Vagina (tissue), 2 donors: ENCODE measurements around the gene APP.

Experiments
- CTCF ChIP-seq, 3 experiments: fragments of 450-650 bp in 2 of 3; fragments of 200-600 bp in 1 of 3; sonication (generic) in 1 of 3; IDR thresholded peaks; one replicate each; pipeline ENCODE4 v1.5.1; 2017 to 2019; ENCODE audit warnings: antibody characterized with exemption in 3 of 3, mild to moderate bottlenecking in 2 of 3, moderate library complexity in 2 of 3
- POLR2AphosphoS5 ChIP-seq, 2 donors: sonication (generic); formaldehyde crosslinking; IDR thresholded peaks; one replicate each; pipeline ENCODE4 v1.9.0; 2017; ENCODE audit warnings: antibody characterized with exemption in 2 of 2, mild to moderate bottlenecking in 2 of 2, low read depth in 1 of 2; ENCODE audit not compliant: insufficient read depth in 1 of 2

DNA sequence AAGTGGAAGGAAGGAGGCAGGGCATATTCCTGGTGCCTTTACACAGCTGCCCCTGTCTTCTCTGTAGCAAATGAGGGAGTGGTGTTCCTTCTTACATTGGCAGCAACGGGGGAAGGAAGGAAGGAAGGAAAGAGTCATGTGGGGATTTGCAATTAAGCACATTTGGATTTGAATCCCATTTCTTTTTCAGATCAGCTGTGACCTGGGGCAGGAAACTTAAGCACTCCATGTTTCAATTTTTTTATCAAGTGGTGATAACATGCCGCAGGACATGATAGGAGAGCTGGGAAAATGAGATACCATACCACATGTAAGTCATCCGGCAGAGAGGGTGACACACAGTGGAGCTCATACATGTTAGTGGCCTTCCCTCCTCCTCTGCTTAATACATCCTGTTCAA lies 186.8 kb downstream of the APP start:
- TF ChIP-seq CTCF (IDR thresholded peaks at IDR 0.05) (no peak), POLR2AphosphoS5 (IDR thresholded peaks at IDR 0.05; ENCODE audit: insufficient read depth in 1 of 2, low read depth in 1 of 2) (peak in 1 of 2 donors; percentile 60)
